ENCODE data around the gene MTA1.

MTA1 gene

GRCh38 chr14:105427412-105427811, 7.8 kb downstream of the MTA1 start:
- DNase-seq (ENCODE audit: low read depth, low spot score), result no peak
- Histone ChIP-seq H3K36me3 (ENCODE audit: insufficient read depth, insufficient read length, low read length) (peaks cover 54% of the 10 kb centered on the region), H3K9ac (ENCODE audit: insufficient read length, low read depth) (no peak overlapping the region), H3K27me3 (ENCODE audit: insufficient read depth, insufficient read length) (no peaks in the 10 kb centered on the region), H3K4me3 (ENCODE audit: insufficient read length, low read depth) (no peak overlapping the region), H3K4me1 (ENCODE audit: insufficient read depth, insufficient read length) (peaks cover 3% of the 10 kb centered on the region), H3K9me3 (ENCODE audit: insufficient read depth, low read length) (no peaks in the 10 kb centered on the region)
- TF ChIP-seq SUZ12 (IDR thresholded peaks at IDR 0.05; ENCODE audit: extremely low read depth, insufficient read depth, insufficient read length) (no peak), YY1 (IDR thresholded peaks at IDR 0.05; ENCODE audit: insufficient read depth, insufficient read length) (no peak), ZNF274 (IDR thresholded peaks at IDR 0.05; ENCODE audit: low read depth, low read length) (no peak)

GRCh38 chr14:105427936-105428485, 8.4 kb downstream of the MTA1 start:
- Histone ChIP-seq H3K4me3 (ENCODE audit: insufficient read length, low read depth) (no peak overlapping the region), H3K9me3 (ENCODE audit: insufficient read depth, low read length) (no peaks in the 10 kb centered on the region), H3K27me3 (ENCODE audit: insufficient read depth, insufficient read length) (no peaks in the 10 kb centered on the region), H3K36me3 (ENCODE audit: insufficient read depth, insufficient read length, low read length) (peaks cover 51% of the 10 kb centered on the region), H3K4me1 (ENCODE audit: insufficient read depth, insufficient read length) (no peaks in the 10 kb centered on the region), H3K9ac (ENCODE audit: insufficient read length, low read depth) (no peak overlapping the region)
- DNase-seq (ENCODE audit: low read depth, low spot score), result no peak
- TF ChIP-seq YY1 (IDR thresholded peaks at IDR 0.05; ENCODE audit: insufficient read depth, insufficient read length) (no peak), SUZ12 (IDR thresholded peaks at IDR 0.05; ENCODE audit: extremely low read depth, insufficient read depth, insufficient read length) (no peak), ZNF274 (IDR thresholded peaks at IDR 0.05; ENCODE audit: low read depth, low read length) (no peak)

GRCh38 chr14:105430042-105430441, 10.4 kb downstream of the MTA1 start:
- DNase-seq (ENCODE audit: low read depth, low spot score), result no peak
- Histone ChIP-seq H3K9ac (ENCODE audit: insufficient read length, low read depth) (no peak overlapping the region), H3K4me3 (ENCODE audit: insufficient read length, low read depth) (no peak overlapping the region), H3K9me3 (ENCODE audit: insufficient read depth, low read length) (no peaks in the 10 kb centered on the region), H3K27me3 (ENCODE audit: insufficient read depth, insufficient read length) (no peaks in the 10 kb centered on the region), H3K36me3 (ENCODE audit: insufficient read depth, insufficient read length, low read length) (peaks cover 40% of the 10 kb centered on the region), H3K4me1 (ENCODE audit: insufficient read depth, insufficient read length) (no peaks in the 10 kb centered on the region)
- no peak for TF ChIP-seq ZNF274 (IDR thresholded peaks at IDR 0.05; ENCODE audit: low read depth, low read length)
- TF ChIP-seq SUZ12 (IDR thresholded peaks at IDR 0.05; ENCODE audit: extremely low read depth, insufficient read depth, insufficient read length), result no peak
- no peak for TF ChIP-seq YY1 (IDR thresholded peaks at IDR 0.05; ENCODE audit: insufficient read depth, insufficient read length)

GRCh38 chr14:105430565-105430964, 10.9 kb downstream of the MTA1 start:
- no peak for TF ChIP-seq YY1 (IDR thresholded peaks at IDR 0.05; ENCODE audit: insufficient read depth, insufficient read length)
- Histone ChIP-seq H3K36me3 (ENCODE audit: insufficient read depth, insufficient read length, low read length) (peaks cover 37% of the 10 kb centered on the region), H3K9me3 (ENCODE audit: insufficient read depth, low read length) (no peaks in the 10 kb centered on the region), H3K4me1 (ENCODE audit: insufficient read depth, insufficient read length) (no peaks in the 10 kb centered on the region), H3K9ac (ENCODE audit: insufficient read length, low read depth) (no peak overlapping the region), H3K27me3 (ENCODE audit: insufficient read depth, insufficient read length) (no peaks in the 10 kb centered on the region), H3K4me3 (ENCODE audit: insufficient read length, low read depth) (no peak overlapping the region)
- no peak for DNase-seq (ENCODE audit: low read depth, low spot score)

- TF ChIP-seq YY1 (IDR thresholded peaks at IDR 0.05; ENCODE audit: insufficient read depth, insufficient read length) (no peak), SUZ12 (IDR thresholded peaks at IDR 0.05; ENCODE audit: extremely low read depth, insufficient read depth, insufficient read length) (no peak), ZNF274 (IDR thresholded peaks at IDR 0.05; ENCODE audit: low read depth, low read length) (no peak)
- Histone ChIP-seq H3K36me3 (ENCODE audit: insufficient read depth, insufficient read length, low read length) (peaks cover 34% of the 10 kb centered on the region), H3K27me3 (ENCODE audit: insufficient read depth, insufficient read length) (no peaks in the 10 kb centered on the region), H3K9ac (ENCODE audit: insufficient read length, low read depth) (no peak overlapping the region), H3K4me3 (ENCODE audit: insufficient read length, low read depth) (no peak overlapping the region), H3K4me1 (ENCODE audit: insufficient read depth, insufficient read length) (no peaks in the 10 kb centered on the region), H3K9me3 (ENCODE audit: insufficient read depth, low read length) (no peaks in the 10 kb centered on the region)
- DNase-seq (ENCODE audit: low read depth, low spot score), result no peak
These were observed 11.6 kb downstream of the MTA1 start for GRCh38 chr14:105431256-105431655.

- H3K9me3 ChIP-seq (ENCODE audit: insufficient read depth, low read length), result no peaks in the 10 kb centered on the region
- DNase-seq (ENCODE audit: low read depth, low spot score), result no peak
- H3K4me3 ChIP-seq (ENCODE audit: insufficient read length, low read depth), result no peak overlapping the region
- TF ChIP-seq ZNF274 (IDR thresholded peaks at IDR 0.05; ENCODE audit: low read depth, low read length) (no peak), YY1 (IDR thresholded peaks at IDR 0.05; ENCODE audit: insufficient read depth, insufficient read length) (no peak), SUZ12 (IDR thresholded peaks at IDR 0.05; ENCODE audit: extremely low read depth, insufficient read depth, insufficient read length) (no peak)
- H3K36me3 ChIP-seq (ENCODE audit: insufficient read depth, insufficient read length, low read length), result peaks cover 35% of the 10 kb centered on the region
- no peak overlapping the region for H3K9ac ChIP-seq (ENCODE audit: insufficient read length, low read depth)
- H3K27me3 ChIP-seq (ENCODE audit: insufficient read depth, insufficient read length), result no peaks in the 10 kb centered on the region
- no peaks in the 10 kb centered on the region for H3K4me1 ChIP-seq (ENCODE audit: insufficient read depth, insufficient read length)
These were observed 13.0 kb downstream of the MTA1 start for GRCh38 chr14:105432657-105433056.

GRCh38 chr14:105433161-105433605, 13.6 kb downstream of the MTA1 start:
- Histone ChIP-seq H3K9ac (ENCODE audit: insufficient read length, low read depth) (no peak overlapping the region), H3K4me3 (ENCODE audit: insufficient read length, low read depth) (no peak overlapping the region), H3K27me3 (ENCODE audit: insufficient read depth, insufficient read length) (no peaks in the 10 kb centered on the region), H3K9me3 (ENCODE audit: insufficient read depth, low read length) (no peaks in the 10 kb centered on the region), H3K4me1 (ENCODE audit: insufficient read depth, insufficient read length) (no peaks in the 10 kb centered on the region), H3K36me3 (ENCODE audit: insufficient read depth, insufficient read length, low read length) (peaks cover 40% of the 10 kb centered on the region)
- DNase-seq (ENCODE audit: low read depth, low spot score), result no peak
- TF ChIP-seq YY1 (IDR thresholded peaks at IDR 0.05; ENCODE audit: insufficient read depth, insufficient read length) (no peak), ZNF274 (IDR thresholded peaks at IDR 0.05; ENCODE audit: low read depth, low read length) (no peak), SUZ12 (IDR thresholded peaks at IDR 0.05; ENCODE audit: extremely low read depth, insufficient read depth, insufficient read length) (no peak)
